NB4 (cell line): Measurements from ENCODE around the gene BSDC1.

Source experiments
- DNase-seq: peaks from one replicate; pipeline ENCODE4 v3.0.0; 2010; ENCODE audit warnings: low read depth
- H3K4me3 ChIP-seq: one replicate; pipeline ENCODE4 v1.5.1; 2011; ENCODE audit warnings: mild to moderate bottlenecking, low read depth, low read length, moderate library complexity
- MYC ChIP-seq: IDR thresholded peaks from 2 replicates; pipeline ENCODE4 v1.6.1; 2011; ENCODE audit warnings: low read depth, low read length
- POLR2A ChIP-seq: IDR thresholded peaks from 2 replicates; pipeline ENCODE4 v1.6.1; 2011; ENCODE audit warnings: mild to moderate bottlenecking; ENCODE audit not compliant: insufficient read length; ENCODE audit errors: extremely low read depth
- TF ChIP-seq, protein P1 (sequence below): IDR thresholded peaks from one replicate; pipeline ENCODE4 v1.5.1; 2012; ENCODE audit warnings: low read depth, low read length
- TF ChIP-seq, protein P2 (sequence below): IDR thresholded peaks from 2 replicates; pipeline ENCODE4 v1.6.1; 2011; ENCODE audit warnings: low read depth, low read length

BSDC1 gene

DNA sequence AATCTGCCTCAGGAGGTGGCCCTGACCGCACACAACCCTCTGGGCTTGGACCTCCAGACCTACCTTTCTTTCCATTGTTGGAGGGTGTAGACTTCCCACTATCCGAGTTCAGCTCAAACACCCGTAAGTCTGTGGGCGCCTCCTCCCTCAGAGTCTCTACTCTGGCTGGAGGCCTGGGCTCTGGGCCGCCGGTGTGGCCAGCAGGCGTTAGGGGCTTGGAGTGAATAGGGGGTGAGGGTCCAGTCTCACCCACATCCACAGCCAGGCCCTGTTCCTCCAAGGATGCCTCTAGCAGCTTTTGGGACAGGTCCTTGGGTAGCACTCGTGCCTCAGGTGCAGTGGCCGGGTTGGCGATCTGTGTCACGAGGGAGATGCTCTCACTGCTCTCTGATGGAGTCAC lies 18.0 kb downstream of the BSDC1 start:
- no peak for DNase-seq
- H3K4me3 ChIP-seq = no peak overlapping the region
- TF ChIP-seq, protein P1, sequence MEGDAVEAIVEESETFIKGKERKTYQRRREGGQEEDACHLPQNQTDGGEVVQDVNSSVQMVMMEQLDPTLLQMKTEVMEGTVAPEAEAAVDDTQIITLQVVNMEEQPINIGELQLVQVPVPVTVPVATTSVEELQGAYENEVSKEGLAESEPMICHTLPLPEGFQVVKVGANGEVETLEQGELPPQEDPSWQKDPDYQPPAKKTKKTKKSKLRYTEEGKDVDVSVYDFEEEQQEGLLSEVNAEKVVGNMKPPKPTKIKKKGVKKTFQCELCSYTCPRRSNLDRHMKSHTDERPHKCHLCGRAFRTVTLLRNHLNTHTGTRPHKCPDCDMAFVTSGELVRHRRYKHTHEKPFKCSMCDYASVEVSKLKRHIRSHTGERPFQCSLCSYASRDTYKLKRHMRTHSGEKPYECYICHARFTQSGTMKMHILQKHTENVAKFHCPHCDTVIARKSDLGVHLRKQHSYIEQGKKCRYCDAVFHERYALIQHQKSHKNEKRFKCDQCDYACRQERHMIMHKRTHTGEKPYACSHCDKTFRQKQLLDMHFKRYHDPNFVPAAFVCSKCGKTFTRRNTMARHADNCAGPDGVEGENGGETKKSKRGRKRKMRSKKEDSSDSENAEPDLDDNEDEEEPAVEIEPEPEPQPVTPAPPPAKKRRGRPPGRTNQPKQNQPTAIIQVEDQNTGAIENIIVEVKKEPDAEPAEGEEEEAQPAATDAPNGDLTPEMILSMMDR = no peak
- no peak for TF ChIP-seq POLR2A
- TF ChIP-seq, protein P2, sequence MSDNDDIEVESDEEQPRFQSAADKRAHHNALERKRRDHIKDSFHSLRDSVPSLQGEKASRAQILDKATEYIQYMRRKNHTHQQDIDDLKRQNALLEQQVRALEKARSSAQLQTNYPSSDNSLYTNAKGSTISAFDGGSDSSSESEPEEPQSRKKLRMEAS = no peak
- no peak for TF ChIP-seq MYC

DNA sequence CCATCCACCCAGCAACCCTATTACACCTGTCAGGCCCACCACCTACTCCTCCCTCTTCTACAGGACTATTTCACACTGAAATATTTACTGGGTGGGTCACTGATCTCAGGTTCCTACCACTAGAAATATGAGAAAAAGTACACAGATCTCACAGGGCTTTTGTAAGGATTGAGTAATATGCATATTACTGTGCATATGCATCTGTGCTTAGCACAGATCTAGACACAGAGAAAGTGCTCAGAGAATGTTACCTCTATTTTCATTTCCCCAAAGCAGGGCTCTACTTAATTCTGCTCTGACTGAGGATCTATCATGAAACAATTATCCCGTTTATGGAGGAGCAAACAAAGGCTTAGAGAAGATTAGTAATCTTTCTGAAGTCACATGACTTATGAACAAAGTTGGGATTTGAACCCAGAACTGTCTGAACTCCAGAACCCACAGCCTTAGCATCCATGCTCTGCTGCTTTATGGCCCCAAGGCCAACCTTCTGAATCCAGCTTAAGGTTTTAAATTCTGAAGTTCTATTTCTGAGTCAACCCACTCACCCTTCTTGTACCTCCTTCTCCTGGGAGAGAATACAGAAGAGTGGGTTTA lies 20.1 kb downstream of the BSDC1 start:
- H3K4me3 ChIP-seq = no peak overlapping the region
- no peak for DNase-seq
- TF ChIP-seq, protein P2 = no peak
- TF ChIP-seq, protein P1 = no peak
- TF ChIP-seq POLR2A (no peak), MYC (no peak)

DNA sequence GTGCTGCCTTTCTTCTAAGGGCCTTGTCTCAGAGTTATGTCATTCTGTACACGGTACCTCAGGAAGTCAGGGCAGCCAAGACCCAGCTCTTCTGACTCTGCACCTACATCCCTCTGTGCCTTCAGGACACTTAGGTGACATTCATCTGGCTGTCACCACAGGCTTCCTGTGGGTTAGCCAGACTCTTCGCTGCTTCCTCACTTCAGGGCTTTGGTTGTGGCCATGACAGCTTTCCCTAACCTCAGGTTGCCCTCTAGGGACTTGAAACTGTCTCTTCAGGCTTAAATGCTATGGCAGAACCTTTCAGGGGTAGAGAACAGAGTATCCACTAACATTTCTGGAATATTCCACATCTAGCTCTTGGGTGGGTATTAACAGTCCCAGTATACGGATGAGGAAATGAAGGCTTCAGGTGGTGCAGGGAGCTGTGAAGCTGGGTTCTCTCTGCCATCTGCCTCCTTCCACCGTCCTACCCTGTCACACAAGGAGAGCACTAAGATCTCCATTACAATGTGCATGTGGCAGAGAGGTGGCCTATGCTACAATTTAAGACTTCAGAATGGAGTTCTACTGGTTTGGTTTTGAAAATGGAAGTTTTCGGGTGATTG lies 22.0 kb downstream of the BSDC1 start:
- no peak overlapping the region for H3K4me3 ChIP-seq
- TF ChIP-seq, protein P2 = 0 out of 2 replicates have a peak, but pooled peaks have one; percentile 21
- TF ChIP-seq MYC (no peak), POLR2A (no peak)
- TF ChIP-seq, protein P1 = peak; percentile 12
- peak; percentile 86 for DNase-seq

DNA sequence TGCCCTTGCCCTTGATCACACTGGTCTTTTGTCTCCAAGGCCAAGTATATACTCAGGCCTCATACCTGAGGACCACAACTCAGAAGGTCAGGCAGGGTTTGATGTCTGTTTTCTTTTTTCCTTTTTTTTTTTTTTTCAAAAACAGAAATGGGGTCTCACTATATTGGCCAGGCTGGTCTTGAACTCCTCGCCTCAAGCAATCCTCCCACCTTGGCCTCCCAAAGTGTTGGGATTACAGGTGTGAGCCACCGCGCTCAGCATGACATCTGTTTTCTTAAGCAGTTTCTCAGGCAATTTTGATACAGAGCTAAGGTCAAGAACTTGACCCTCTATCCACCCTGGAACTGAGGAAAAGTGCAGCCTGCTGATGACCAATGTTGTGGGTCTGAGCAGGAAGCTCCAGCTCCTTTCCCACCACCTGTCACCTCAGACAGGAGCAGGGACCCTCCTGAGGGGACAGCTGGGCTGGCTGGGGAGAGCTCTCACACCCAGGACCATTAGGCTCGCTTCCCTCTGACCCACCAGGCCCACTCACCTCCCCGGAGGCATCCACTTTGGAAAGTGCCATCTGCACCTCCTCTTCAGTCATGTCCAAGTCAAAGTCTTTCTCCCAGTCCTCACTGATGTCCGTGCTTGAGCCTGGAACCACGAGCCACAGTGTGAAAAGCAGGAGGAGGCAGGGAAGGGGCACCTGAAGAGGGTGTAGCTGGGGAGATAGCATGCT lies 26.2 kb downstream of the BSDC1 start:
- no peak for TF ChIP-seq POLR2A
- TF ChIP-seq MYC = no peak
- no peak overlapping the region for H3K4me3 ChIP-seq
- no peak for DNase-seq

DNA sequence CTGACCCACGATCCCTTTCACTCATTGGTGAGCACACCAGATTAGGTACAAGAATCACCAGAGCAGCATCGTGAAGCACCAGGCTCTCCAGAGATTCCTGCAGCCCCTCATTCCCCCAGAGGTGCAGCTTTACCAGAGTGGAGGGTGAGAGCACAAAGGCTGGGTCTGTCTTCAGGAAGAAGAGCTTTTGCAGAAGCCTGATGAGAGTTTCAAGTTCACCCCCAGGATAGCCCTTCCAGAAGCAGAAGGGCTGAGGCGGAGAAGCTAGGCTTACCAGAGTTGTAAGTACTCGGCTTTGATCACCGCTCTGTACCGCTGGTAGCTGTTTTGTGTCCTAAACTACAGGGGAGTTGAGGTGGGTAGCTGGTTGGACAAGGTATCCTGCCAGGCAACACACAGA lies 28.8 kb downstream of the BSDC1 start:
- TF ChIP-seq MYC = no peak
- TF ChIP-seq, protein P1 = no peak
- TF ChIP-seq, protein P2 = no peak
- TF ChIP-seq POLR2A = no peak
- no peak for DNase-seq

DNA sequence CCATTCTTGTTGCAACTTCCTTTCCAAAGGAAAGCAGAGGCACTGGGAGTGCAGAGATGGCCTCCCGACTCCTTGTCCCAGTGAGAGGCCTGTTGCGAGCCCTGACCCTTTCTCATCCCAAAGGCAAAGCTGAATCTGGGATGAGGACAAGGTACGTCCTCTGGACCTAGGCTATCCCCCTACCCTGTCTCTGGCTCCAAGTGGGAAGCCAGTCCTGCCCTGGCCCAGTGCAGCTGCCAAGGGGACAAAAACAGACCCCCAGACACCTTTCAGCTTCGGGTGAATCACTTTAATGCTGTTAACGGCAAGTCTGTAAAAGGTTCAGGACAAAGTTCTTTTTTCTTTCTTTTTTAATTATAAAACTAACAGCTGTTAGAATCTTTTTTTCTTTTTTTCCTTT lies 29.4 kb downstream of the BSDC1 start:
- DNase-seq = no peak
- TF ChIP-seq, protein P2 = no peak
- TF ChIP-seq POLR2A (no peak), MYC (no peak)
- TF ChIP-seq, protein P1 = no peak
- no peak overlapping the region for H3K4me3 ChIP-seq

More for the DNA sequence above, 28.8 kb downstream of the BSDC1 start:
- H3K4me3 ChIP-seq = no peak overlapping the region
